HG02970 (cell line): ENCODE measurements around the gene STRN3.
"Not testable (repeated sequence)": the region's sequence is repeated elsewhere in the genome, so short reads cannot be mapped to it uniquely, and the experiment has no call there.

ENCODE experiments used
- ATAC-seq: cut with Tn5 transposase; IDR thresholded peaks from one replicate; pipeline ENCODE4 v1.9.1; 2021; ENCODE audit warnings: mild to moderate bottlenecking, moderate library complexity, moderate number of reproducible peaks; ENCODE audit not compliant: unreplicated experiment, low FRiP score

The STRN3 gene

GRCh38 chr14:31003284-31003683 lies 22.9 kb downstream of the STRN3 start:
- no peak for ATAC-seq

- no peak for ATAC-seq
Observed at GRCh38 chr14:31001339-31001658, 24.9 kb downstream of the STRN3 start.

GRCh38 chr14:31000629-31001338 lies 25.4 kb downstream of the STRN3 start:
- ATAC-seq: no peak

DNA sequence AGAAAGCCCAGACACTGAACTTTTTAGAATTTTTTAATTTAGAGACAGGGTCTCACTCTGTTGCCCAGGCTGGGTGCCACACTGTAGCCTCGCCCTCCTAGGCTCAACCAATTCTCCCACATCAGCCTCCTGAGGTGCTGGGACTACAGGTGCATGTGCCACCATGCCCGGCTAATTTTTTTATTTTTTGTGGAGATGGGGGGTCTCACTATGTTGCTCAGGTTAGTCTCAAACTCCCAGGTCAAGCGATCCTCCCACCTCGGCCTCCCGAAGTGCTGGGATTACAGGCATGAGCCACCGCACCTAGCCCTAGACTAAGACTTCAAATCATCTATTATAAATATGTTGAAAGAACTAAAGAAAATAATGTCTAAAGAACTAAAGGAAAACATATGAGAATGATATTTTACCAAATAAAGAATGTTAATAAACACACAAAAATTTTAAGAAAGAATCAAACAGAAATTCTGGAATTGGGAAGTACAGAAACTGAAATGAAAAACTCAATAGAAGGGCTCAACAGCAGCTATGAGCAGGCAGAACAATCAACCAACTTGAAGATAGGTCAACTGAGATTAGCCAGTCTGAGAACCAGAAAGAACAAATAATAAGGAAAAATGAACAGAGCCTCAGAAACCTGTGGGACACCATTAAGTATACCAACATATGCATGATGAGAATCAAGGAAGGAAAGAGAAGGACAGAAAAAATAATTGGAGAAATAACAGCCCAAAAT lies 27.0 kb downstream of the STRN3 start:
- ATAC-seq: no peak

DNA sequence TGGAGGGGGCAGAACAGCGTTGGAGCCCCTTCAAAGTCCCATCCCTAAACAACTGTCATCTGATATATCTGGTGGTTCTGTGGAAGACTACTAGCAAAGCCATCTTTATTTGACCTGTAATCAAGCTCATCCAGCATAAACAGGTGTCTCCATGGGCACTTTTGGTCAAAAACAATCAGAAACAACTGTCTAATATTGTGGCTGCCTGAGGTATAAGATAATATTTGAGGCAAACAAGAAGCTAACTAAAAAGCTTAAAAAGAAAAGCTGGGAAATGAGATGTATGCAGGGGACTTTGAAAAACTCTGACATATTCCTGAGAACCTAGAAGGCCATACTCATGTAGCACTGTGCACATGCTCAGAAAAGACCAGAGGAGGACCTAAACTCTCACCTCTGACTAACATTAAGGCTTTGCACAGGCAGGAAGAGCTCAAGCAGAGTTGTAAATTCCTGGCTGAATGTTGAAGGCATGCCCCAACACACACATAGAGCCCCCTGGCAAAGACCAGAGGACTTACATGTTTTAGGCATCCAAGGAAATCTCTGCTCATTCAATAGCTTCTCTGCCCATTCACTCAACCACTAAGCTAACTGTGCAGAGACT lies 28.0 kb downstream of the STRN3 start:
- no peak for ATAC-seq

DNA sequence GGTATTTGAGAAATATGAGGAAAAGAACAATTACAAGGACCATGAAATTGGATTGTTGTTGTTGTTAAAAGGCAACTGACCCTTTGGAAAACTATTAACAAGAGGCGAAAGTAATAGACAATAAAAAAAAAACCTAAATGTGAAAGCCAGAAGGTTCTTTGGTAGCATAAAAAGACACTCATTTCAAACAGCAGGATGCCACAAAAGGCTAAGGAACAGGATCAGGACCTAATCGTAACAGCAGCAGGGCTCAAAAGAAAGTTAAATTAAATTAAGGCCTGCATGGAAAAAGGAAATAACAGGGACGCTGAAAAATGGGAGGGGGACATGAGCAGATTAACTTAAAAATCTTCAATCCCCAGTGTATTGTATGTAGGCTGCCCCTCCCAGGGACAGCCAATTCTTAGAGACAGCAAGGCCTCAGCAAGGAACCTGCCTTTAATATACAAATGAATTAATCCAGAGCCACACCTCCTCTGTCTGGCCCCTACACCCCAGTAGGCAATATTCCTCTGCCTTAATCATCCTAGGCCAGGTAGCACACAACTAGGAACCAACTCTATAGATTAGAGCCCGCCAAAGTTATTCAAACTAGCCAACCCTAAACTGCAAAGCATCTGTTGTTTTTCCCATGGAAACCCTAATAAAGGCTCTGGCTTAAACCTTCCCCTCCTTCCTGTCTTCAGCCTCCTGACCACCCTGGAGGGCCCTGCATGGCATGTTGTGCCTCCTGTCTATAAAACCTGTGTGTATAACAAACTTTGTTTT lies 29.1 kb downstream of the STRN3 start:
- ATAC-seq: no peak

DNA sequence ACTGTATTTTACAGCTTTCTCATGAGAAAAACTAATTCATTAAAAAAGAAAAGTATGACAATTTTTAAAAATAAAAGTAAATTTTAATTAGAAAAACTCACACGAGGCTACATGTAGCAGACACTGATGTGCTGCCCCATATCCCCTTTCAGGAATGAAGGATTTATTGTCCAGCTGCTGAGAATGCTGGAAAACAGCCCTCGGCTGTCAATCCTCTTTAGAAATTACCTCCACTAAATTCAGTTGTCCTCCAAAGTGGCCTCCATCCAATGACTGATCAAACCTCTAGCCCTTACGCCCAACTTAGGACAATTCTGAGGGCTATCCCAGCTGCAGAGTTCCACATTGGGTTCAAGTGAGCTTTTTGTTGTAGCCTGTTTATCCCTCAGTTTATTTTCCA lies 30.5 kb downstream of the STRN3 start:
- no peak for ATAC-seq

GRCh38 chr14:30994681-30995620 lies 31.2 kb downstream of the STRN3 start:
- peak; percentile 46 for ATAC-seq

GRCh38 chr14:30993071-30993470 lies 33.1 kb downstream of the STRN3 start:
- no peak for ATAC-seq

GRCh38 chr14:30991408-30991807 lies 34.8 kb downstream of the STRN3 start:
- ATAC-seq: no peak

DNA sequence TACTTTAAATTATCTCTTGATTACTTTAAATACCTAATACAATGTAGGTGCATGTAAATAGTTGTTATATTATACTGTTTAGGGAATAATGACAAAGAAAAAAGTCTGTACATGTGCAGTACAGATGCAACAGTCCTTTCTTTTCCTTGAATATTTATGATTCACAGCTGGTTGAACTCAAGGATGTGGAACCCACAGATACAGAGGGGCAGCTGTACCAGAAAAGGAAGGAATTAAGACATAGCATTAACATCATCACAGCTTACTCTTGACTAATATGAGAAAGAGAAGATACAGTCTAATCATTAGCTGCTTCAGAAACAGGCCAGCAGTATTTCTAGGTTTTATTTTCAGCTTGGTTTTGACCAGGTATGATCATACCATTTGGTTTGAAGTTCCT lies 35.4 kb downstream of the STRN3 start:
- no peak for ATAC-seq

DNA sequence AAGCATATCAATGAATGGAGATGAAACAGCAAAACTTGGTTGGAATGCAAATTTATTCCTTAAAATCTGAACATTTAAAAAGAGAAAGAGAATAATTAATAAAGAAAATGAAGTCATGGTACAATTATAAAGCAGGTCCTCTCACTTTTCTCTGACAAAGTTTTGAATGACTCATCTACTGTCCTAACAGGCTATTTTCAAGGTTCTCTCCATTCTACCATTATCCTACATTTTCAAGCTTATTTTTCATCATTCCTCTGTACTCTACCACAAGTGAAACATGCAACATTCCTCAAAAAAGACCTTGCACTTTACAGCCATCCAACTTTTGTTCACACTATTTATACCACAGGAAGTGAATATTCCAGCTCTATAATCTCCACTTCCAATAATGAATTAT lies 37.7 kb downstream of the STRN3 start:
- no peak for ATAC-seq

DNA sequence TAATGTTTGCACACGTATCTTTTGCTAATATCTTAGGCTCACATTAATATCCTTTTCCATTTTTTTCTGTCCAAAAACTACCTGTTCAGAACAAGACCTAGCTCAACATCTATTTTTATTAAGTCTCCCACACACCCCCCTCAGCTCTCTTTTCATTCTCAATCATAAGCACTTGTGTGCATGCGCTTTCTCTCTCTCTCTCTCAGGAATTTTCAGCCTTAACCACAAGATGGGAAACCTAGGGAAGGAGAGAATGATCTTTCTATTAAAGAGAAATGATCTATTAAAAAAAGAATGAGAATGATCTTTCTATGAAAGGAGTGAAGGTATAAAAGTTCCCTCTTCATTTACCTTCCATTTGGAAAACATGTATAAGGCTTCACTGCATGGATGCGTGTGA lies 40.4 kb downstream of the STRN3 start:
- no peak for ATAC-seq

- ATAC-seq: no peak
Observed at GRCh38 chr14:30983858-30984257, 42.3 kb downstream of the STRN3 start.

DNA sequence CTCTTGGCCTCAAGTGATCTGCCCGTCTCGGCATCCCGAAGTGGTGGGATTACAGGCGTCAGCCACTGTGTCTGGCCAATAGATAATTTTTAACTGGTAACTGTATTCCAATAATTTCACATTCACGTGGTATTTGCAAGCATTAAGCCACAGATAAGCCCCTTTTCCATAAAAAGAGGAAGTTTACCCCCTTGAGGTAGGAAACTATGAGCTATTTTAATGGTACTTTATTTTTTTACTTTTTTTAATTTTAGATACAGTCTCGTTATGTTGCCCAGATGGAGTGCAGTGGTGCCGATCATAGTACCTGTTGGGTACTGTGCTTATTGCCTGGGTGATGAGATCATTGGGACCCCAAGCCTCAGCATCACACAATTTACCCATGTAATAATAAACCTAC lies 43.6 kb downstream of the STRN3 start:
- no peak for ATAC-seq

GRCh38 chr14:30980980-30981379 lies 45.2 kb downstream of the STRN3 start:
- no peak for ATAC-seq

- not testable (repeated sequence) for ATAC-seq
Observed at GRCh38 chr14:30980106-30980704, 46.0 kb downstream of the STRN3 start.

DNA sequence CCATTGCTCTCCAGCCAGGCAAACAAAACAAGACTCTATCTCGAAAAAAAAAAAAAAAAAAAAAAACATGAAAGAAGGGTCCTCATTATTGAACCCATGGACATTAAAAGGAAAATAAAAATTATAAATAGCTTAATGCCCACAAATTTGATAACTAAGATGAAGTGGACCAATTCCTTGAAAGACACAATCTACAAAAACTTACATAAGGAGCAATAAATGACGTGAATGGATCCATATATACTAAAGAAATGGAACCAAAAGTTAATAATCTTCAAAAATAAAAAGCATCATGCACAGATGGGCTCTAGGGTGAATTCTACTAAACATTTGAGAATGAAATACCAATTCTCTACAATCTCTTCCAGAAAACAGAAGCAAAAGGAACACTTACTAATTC lies 48.4 kb downstream of the STRN3 start:
- no peak for ATAC-seq

- ATAC-seq: no peak
Observed at GRCh38 chr14:30974628-30975027, 51.6 kb downstream of the STRN3 start.
